HG03196 (cell line): ENCODE results near the gene CRABP2.
A peak's percentile ranks its signal among the peaks of the same experiment; 100 is the strongest.

Experiments used
- ATAC-seq: cut with Tn5 transposase; IDR thresholded peaks from one replicate; pipeline ENCODE4 v1.9.1; 2021; ENCODE audit not compliant: unreplicated experiment

Gene CRABP2

GRCh38 chr1:156742017-156742416, 36.6 kb upstream of the CRABP2 start:
- ATAC-seq, result no peak

- ATAC-seq, result no peak
Observed at GRCh38 chr1:156741481-156741983, 36.1 kb upstream of the CRABP2 start.

DNA sequence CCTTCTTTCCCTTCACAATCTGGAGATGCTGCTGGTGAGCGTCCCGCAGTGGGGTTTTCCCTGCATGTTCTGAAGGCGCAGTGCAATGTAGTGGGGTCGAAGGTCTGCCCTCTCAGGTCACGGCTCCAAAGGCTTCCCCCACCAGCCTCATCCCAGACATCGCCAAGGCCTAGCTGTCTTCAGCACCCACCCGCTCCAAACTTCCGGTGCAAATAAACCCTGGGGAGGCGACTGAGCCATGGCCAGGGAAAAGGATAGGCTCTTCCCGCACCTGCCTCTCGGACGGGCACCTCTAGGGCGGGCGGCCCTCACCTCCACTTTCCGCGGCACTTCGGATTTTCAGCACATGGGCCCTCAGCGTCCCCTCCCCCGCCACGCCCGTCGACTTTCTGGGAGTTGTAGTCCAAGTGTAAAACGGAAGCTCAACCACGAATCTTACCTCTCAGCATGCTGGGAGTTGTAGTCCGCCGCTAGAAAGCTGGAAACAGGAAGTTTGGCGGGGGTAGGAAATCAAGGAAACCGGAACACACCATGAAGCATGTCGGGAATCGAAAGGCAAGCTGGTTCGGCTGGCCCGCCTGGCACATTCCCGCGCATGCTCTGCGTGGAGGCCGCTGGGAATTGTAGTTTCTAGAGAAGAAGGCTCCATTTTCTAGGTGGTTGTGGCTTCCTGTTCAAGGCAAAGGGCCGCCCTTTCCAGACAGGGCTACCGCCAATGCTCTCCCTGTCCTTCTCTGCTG, 35.5 kb upstream of the CRABP2 start, which contains the start of gene MRPL24:
Gene MRPL24 (minus strand): TSS at position 348 of the 740 bp plus-strand sequence. CDS start 2,384 bp downstream, outside the sequence.
- peak; percentile 81 for ATAC-seq

GRCh38 chr1:156740237-156740740, 34.9 kb upstream of the CRABP2 start:
- peak; percentile 2 for ATAC-seq

GRCh38 chr1:156738916-156739315, 33.5 kb upstream of the CRABP2 start:
- ATAC-seq, result no peak

GRCh38 chr1:156738407-156738806, 33.0 kb upstream of the CRABP2 start:
- ATAC-seq, result no peak

DNA sequence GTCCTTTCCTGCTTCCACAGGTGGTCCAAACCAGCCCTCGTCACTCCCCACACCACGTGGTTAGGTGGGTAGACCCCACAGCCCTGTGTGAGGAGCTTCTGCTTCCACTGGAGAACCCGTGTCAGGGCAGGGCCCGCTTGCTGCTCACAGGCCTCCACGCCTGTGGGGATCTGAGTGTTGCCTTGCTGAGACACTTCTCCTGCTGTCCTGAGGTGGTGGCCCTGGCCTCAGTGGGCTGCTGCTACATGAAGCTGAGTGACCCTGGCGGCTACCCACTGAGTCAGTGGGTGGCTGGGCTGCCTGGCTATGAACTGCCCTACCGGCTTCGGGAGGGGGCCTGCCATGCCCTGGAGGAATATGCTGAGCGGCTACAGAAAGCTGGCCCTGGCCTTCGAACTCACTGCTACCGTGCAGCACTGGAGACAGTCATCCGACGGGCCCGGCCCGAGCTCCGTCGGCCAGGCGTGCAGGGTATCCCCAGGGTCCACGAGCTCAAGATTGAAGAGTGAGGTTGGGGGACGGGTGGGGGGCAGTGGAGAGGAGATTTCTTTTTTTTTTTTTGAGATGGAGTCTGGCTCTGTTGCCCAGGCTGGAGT, 28.7 kb upstream of the CRABP2 start:
- ATAC-seq, result no peak

DNA sequence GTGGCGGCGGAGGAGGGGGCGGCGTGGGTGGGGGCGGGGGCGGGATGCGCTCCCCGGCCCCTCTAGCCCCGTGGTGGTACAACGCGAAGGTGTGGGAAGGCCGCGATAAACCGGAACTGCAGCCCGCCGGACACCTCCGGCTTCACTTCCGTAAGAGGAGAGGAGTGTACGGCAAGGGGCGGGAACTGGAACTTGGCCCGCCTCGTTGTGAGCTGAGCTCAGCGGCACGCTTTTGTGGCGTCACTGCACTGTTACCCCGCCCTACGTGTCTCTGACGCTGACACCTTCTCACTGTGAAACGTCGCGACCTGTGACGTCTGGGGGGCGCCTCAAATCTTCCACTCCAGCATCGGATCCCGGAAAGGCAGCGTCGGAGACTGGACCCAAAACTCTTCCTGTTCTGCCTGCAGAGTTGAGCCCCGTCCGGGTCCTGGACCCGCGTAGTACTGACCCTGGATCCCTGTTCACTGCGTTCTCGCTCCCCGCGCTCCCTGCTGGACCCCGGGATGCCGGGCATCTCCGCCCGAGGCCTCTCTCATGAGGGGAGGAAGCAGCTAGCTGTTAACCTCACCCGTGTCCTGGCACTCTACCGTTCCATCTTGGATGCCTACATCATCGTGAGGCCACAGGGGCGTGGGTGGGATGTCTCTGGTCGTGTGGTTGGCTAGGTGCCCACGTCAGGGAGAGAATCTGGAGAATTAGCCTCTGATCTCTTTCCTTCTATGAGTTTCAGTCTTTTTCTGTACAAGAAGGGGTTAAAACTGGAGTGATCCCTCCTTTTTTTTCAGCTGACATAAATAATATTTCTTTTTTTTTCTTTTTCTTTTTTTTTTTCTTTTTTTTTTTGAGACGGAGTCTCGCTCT, 23.4 kb upstream of the CRABP2 start, which contains the start of gene ISG20L2:
Gene ISG20L2 (minus strand): TSS at position 168 of the 864 bp plus-strand sequence. CDS start 1,114 bp downstream, outside the sequence.
- ATAC-seq, result peak; percentile 81

GRCh38 chr1:156727926-156728598, 22.7 kb upstream of the CRABP2 start, which contains the start of gene METTL25B:
Gene METTL25B (plus strand): TSS chr1:156728469. CDS start chr1:156729105, 636 bp downstream.
- peak; percentile 52 for ATAC-seq

- no peak for ATAC-seq
Observed at GRCh38 chr1:156727492-156727891, 22.1 kb upstream of the CRABP2 start.

DNA sequence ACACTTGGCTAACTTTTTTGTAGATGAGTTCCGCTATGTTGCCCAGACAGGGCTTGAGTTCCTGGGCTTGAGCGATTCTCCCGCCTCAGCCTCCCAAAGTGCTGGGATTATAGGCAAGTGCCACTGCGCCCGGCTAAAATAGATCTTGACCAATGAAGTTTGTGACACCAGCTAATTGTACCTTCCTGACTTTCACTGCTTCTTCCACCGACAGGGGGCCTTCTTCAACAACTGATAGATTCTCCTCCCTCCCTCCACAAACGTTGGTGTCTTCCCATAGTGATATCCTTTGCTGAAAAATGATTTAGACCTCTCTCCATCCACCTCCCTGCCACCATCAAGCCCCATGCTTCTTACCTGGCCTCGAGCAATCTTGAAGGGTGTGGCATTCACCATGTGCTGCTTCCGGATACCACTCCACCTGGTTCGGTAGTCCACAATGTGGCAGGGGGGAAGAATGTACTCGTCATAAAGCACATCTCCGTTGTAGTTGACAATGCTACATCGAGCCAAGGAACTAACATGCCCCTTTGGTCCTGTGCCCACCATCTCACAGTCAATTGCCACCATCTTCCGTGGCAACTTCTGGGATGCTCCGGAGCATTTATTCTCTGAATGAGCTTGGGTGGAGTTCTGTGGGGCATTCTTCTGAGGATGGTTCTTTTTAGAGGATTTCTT, 21.3 kb upstream of the CRABP2 start:
- ATAC-seq, result no peak

- ATAC-seq, result peak; percentile 47
Observed at GRCh38 chr1:156725683-156726280, 20.4 kb upstream of the CRABP2 start.

DNA sequence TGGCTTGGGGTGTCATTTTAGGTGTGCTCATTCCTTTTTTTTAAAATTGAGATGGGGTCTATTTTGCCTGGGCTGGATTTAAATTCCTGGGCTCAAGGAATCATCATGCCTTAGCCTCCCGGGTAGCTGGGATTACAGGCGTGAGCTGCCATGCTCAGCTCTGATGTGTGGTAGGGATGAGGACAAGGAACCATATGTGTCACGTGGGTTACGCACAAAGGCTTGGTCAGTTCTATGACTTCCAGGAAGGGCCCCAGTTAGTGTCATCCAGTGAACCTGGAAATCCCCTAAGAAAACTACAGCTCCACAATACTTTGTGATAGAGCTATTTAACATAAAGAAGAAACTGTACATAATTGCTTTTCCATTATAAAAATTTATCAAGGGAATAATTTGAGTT, 16.2 kb upstream of the CRABP2 start:
- ATAC-seq, result no peak

DNA sequence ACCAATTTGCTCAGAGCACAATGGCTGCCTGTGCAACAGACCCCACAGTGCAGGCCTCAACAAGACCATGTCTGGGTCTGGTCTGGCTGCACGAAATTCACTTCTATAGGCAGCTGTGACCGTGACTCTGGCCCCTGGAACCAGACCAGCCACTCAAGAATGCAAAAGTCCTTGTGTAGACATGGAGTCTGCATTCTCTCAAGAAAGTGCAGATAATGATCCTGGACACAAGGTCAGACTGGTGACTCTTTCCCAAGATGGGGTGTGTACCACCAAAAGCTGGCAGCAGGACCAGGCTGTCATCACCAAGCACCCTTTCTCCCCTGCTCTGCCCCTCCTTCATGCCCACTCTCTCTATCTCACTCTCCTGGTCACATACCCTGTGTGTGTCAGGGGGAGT, 15.7 kb upstream of the CRABP2 start:
- no peak for ATAC-seq

DNA sequence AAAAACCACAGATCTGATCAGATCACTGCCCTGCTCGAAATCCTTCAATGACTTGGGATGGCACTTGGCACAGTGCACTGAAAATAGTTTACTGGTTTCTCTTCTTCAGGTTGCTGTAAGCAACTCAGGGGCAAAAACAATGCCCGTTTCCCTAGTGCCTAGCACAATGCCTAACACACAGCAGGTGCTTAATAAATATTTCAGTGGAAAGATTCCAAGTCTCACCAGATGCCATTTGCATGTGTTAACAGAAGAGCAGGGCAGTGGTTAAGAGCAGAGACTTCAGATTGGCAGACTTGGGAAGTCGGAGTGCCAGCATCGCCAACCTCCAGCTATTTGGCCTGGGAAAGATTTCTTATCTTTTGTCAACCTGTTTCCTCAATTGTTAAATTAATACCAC, 12.0 kb upstream of the CRABP2 start:
- ATAC-seq, result no peak

- no peak for ATAC-seq
Observed at GRCh38 chr1:156714830-156715229, 9.4 kb upstream of the CRABP2 start.

DNA sequence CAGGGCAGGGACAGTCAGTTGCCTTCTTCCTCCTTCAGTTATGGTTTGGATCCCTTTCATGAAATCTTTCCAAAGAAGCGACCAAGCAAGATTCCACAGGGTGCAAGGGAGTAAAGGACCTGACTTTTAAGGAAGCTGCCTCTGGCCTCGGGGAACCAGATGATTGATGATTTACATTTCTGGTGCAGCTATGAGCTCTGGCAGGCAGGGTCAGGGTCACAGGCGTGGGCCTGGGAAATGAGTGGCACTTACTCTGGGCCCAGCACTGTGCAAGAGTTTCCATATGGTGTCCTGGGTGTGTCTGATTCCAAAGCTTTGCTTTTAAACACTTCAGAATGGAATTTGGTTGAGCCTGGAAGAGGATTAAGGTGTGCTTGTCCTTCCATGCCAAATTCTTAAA, 7.2 kb upstream of the CRABP2 start:
- no peak for ATAC-seq

GRCh38 chr1:156711011-156711817, 5.8 kb upstream of the CRABP2 start:
- no peak for ATAC-seq
